ENCODE data around the gene ASXL3.
A peak's percentile ranks its signal among the peaks of the same experiment; 100 is the strongest.

The ASXL3 gene

DNA sequence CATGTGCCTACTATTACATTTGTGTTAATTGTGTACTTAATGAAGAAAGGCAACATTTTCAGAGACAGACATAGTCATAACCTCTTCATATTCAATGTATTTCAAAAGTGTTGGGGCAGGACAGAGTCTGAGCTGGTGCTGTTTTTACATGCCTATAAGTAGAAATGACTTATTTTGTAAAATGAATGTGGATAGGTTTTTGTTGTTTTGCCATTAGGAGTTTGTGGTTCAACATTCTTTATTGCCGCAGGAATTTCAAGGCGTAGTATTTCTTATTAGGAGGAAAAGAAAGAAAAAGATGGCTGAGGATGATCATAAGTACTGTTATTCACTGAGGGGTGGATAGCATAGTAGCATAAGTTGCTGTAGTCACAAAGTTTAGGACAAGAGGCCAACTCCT is 21.2 kb upstream of the ASXL3 start:
- TF ChIP-seq, protein P1, sequence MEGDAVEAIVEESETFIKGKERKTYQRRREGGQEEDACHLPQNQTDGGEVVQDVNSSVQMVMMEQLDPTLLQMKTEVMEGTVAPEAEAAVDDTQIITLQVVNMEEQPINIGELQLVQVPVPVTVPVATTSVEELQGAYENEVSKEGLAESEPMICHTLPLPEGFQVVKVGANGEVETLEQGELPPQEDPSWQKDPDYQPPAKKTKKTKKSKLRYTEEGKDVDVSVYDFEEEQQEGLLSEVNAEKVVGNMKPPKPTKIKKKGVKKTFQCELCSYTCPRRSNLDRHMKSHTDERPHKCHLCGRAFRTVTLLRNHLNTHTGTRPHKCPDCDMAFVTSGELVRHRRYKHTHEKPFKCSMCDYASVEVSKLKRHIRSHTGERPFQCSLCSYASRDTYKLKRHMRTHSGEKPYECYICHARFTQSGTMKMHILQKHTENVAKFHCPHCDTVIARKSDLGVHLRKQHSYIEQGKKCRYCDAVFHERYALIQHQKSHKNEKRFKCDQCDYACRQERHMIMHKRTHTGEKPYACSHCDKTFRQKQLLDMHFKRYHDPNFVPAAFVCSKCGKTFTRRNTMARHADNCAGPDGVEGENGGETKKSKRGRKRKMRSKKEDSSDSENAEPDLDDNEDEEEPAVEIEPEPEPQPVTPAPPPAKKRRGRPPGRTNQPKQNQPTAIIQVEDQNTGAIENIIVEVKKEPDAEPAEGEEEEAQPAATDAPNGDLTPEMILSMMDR (IDR thresholded peaks at IDR 0.05; ENCODE audit: low read depth, low read length, missing control alignments), result no peak
- no peak overlapping the region for H3K4me3 ChIP-seq (replicated peaks; ENCODE audit: low read depth, low read length)
- no peak for DNase-seq (ENCODE audit: extremely low read depth, low read depth)

DNA sequence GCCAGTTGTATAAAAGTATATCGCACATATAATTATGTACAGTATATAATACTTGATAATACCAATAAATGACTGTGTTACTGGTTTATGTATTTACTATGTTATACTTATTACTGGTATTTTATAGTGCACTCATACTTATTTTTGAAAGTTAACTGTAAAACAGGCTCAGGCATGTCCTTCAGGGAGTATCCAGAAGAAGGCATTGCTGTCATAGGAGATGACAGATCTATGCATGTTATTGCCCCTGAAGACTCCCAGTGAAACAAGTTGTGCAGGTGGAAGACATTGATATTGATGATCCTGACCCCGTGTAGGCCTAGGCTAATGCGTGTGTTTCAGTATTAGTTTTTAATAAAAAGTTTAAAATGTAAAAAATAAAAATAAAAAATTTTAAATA is 20.3 kb upstream of the ASXL3 start:
- TF ChIP-seq, protein P1 (IDR thresholded peaks at IDR 0.05; ENCODE audit: low read depth, low read length, missing control alignments), result no peak
- no peak overlapping the region for H3K4me3 ChIP-seq (replicated peaks; ENCODE audit: low read depth, low read length)
- no peak for DNase-seq (ENCODE audit: extremely low read depth, low read depth)

- TF ChIP-seq, protein P1 (IDR thresholded peaks at IDR 0.05; ENCODE audit: low read depth, low read length, missing control alignments), result no peak
- no peak for DNase-seq (ENCODE audit: extremely low read depth, low read depth)
Observed at GRCh38 chr18:33558529-33558928, 19.5 kb upstream of the ASXL3 start.

GRCh38 chr18:33560686-33561370 is 17.2 kb upstream of the ASXL3 start:
- H3K4me3 ChIP-seq (replicated peaks; ENCODE audit: low read depth, low read length), result no peak overlapping the region
- TF ChIP-seq, protein P1 (IDR thresholded peaks at IDR 0.05; ENCODE audit: low read depth, low read length, missing control alignments), result no peak
- DNase-seq (ENCODE audit: extremely low read depth, low read depth), result peak; percentile 60

More at GRCh38 chr18:33558529-33558928, 19.5 kb upstream of the ASXL3 start:
- H3K4me3 ChIP-seq (replicated peaks; ENCODE audit: low read depth, low read length), result no peak overlapping the region

GRCh38 chr18:33562741-33563140 is 15.3 kb upstream of the ASXL3 start:
- H3K4me3 ChIP-seq (replicated peaks; ENCODE audit: low read depth, low read length), result no peak overlapping the region
- no peak for DNase-seq (ENCODE audit: extremely low read depth, low read depth)
- TF ChIP-seq, protein P1 (IDR thresholded peaks at IDR 0.05; ENCODE audit: low read depth, low read length, missing control alignments), result no peak

GRCh38 chr18:33567705-33568104 is 10.3 kb upstream of the ASXL3 start:
- H3K4me3 ChIP-seq (replicated peaks; ENCODE audit: low read depth, low read length), result no peak overlapping the region
- TF ChIP-seq, protein P1 (IDR thresholded peaks at IDR 0.05; ENCODE audit: low read depth, low read length, missing control alignments), result no peak
- DNase-seq (ENCODE audit: extremely low read depth, low read depth), result no peak
